IMR-90 (cell line): ENCODE measurements around the gene SERPINE2. TPM values are rescaled to one million over a fixed set of nuclear protein-coding genes. Genes with fewer than 3 reads are reported as not detected.

Experiments
- ATAC-seq: fragments of 200-7000 bp; cut with Tn5 transposase; 2 replicates; pipeline ENCODE4 v1.9.1; 2020; ENCODE audit warnings: low read depth, mild to moderate bottlenecking, moderate library complexity
- BruUV-seq: library from RNA; stranded (reverse); fragments of 400-500 nt; replicated peaks from 2 replicates; lab custom pipeline; 2021; lab: Mats Ljungman, UMichigan
- CTCF ChIA-PET: fragments of 300-600 bp; formaldehyde crosslinking; extraction: SDS; loops from one replicate; lab custom pipeline; 2021; ENCODE audit warnings: antibody characterized with exemption; lab: Yijun Ruan, JAX
- POLR2A ChIA-PET: fragments of 300-600 bp; sonication (Branson Sonifier 250); formaldehyde crosslinking; loops from one replicate; lab custom pipeline; 2022; ENCODE audit warnings: antibody characterized with exemption; ENCODE audit not compliant: unreplicated experiment; lab: Charles Lee
- DNase-seq: peaks from one replicate; pipeline ENCODE4 v3.0.0; 2013
- H2AFZ ChIP-seq: replicated peaks from 2 replicates; pipeline ENCODE3; 2013; ENCODE audit warnings: low read length, mild to moderate bottlenecking; ENCODE audit not compliant: poor library complexity
- H2AK5ac ChIP-seq: 2 replicates; pipeline ENCODE4 v1.6.1; 2013; ENCODE audit warnings: low read depth, low read length, inconsistent platforms
- H2AK9ac ChIP-seq: replicated peaks from 2 replicates; pipeline ENCODE3; 2013; ENCODE audit warnings: mild to moderate bottlenecking, low read depth, low read length, moderate library complexity; ENCODE audit not compliant: poor library complexity
- H2BK120ac ChIP-seq: 2 replicates; pipeline ENCODE4 v1.6.1; 2013; ENCODE audit warnings: low read depth, low read length, inconsistent platforms
- H2BK15ac ChIP-seq: 3 replicates; pipeline ENCODE4 v1.6.1; 2013; ENCODE audit warnings: low read depth, low read length, inconsistent platforms
- H2BK20ac ChIP-seq: 2 replicates; pipeline ENCODE4 v1.6.1; 2013; ENCODE audit warnings: low read depth, mild to moderate bottlenecking, inconsistent platforms, low read length, moderate library complexity
- H2BK5ac ChIP-seq: 2 replicates; pipeline ENCODE4 v1.6.1; 2013; ENCODE audit warnings: mild to moderate bottlenecking, low read depth, low read length, inconsistent platforms; ENCODE audit not compliant: poor library complexity, severe bottlenecking
- H3K14ac ChIP-seq: replicated peaks from 2 replicates; pipeline ENCODE4 v1.6.1; 2013; ENCODE audit warnings: low read depth, low read length, inconsistent platforms
- H3K18ac ChIP-seq: 2 replicates; pipeline ENCODE4 v1.6.1; 2013; ENCODE audit warnings: low read depth, low read length, control low read depth
- H3K23ac ChIP-seq: 2 replicates; pipeline ENCODE4 v1.6.1; 2013; ENCODE audit warnings: low read depth, low read length, inconsistent platforms
- H3K27ac ChIP-seq: 2 replicates; pipeline ENCODE4 v1.5.1; 2013; ENCODE audit warnings: mild to moderate bottlenecking, control low read depth, low read length; ENCODE audit not compliant: insufficient read depth
- H3K27me3 ChIP-seq: 2 replicates; pipeline ENCODE4 v1.6.1; 2013; ENCODE audit warnings: low read length; ENCODE audit not compliant: control insufficient read depth, insufficient read depth
- H3K36me3 ChIP-seq: 2 replicates; pipeline ENCODE4 v1.6.1; 2013; ENCODE audit warnings: low read length, mixed read lengths; ENCODE audit not compliant: control insufficient read depth, insufficient read depth
- H3K4ac ChIP-seq: 2 replicates; pipeline ENCODE4 v1.6.1; 2013; ENCODE audit warnings: low read depth, low read length, inconsistent platforms
- H3K4me1 ChIP-seq: 2 replicates; pipeline ENCODE4 v1.6.1; 2013; ENCODE audit warnings: low read length, mixed read lengths; ENCODE audit not compliant: control insufficient read depth, insufficient read depth
- H3K4me2 ChIP-seq: 2 replicates; pipeline ENCODE4 v1.6.1; 2013; ENCODE audit warnings: low read depth, mild to moderate bottlenecking, control low read depth, low read length, moderate library complexity
- H3K4me3 ChIP-seq: 2 replicates; pipeline ENCODE4 v1.5.1; 2013; ENCODE audit warnings: low read depth, mild to moderate bottlenecking, control low read depth, low read length, moderate library complexity; ENCODE audit not compliant: insufficient read depth
- H3K56ac ChIP-seq: 2 replicates; pipeline ENCODE4 v1.6.1; 2013; ENCODE audit warnings: low read length, inconsistent platforms; ENCODE audit not compliant: insufficient read depth; ENCODE audit errors: extremely low read depth
- H3K79me1 ChIP-seq, 2 experiments: 2 replicates each; pipeline ENCODE4 v1.6.1; 2013; ENCODE audit warnings: low read length in 2 of 2, inconsistent platforms in 1 of 2, low read depth in 1 of 2
- H3K9ac ChIP-seq: 2 replicates; pipeline ENCODE4 v1.6.1; 2013; ENCODE audit warnings: low read depth, low read length, control low read depth
- H3K9me1 ChIP-seq: 2 replicates; pipeline ENCODE4 v1.6.1; 2013; ENCODE audit warnings: low read length, inconsistent platforms; ENCODE audit not compliant: insufficient read depth
- H3K9me3 ChIP-seq: 2 replicates; pipeline ENCODE4 v1.6.1; 2013; ENCODE audit warnings: low read length; ENCODE audit not compliant: control insufficient read depth, insufficient read depth
- H4K20me1 ChIP-seq: 2 replicates; pipeline ENCODE4 v1.6.1; 2013; ENCODE audit warnings: low read length, inconsistent platforms; ENCODE audit not compliant: insufficient read depth
- H4K5ac ChIP-seq: 2 replicates; pipeline ENCODE4 v1.6.1; 2013; ENCODE audit warnings: mild to moderate bottlenecking, low read depth, low read length, control low read depth
- H4K8ac ChIP-seq, 2 experiments: 2 replicates each; pipeline ENCODE4 v1.6.1; 2013; ENCODE audit warnings: low read depth in 2 of 2, low read length in 2 of 2, control low read depth in 1 of 2, inconsistent platforms in 1 of 2
- H4K91ac ChIP-seq: 2 replicates; pipeline ENCODE4 v1.6.1; 2013; ENCODE audit warnings: low read depth, low read length, inconsistent platforms; ENCODE audit not compliant: insufficient read depth
- BHLHE40 ChIP-seq: fragments of 150-350 bp; IDR thresholded peaks from 2 replicates; pipeline ENCODE4 v1.6.1; 2016; ENCODE audit warnings: mild to moderate bottlenecking, low read depth, low read length
- CEBPB ChIP-seq: IDR thresholded peaks from 2 replicates; pipeline ENCODE4 v1.6.1; 2012; ENCODE audit warnings: low read depth, low read length, improper control_type of control experiment
- CHD1 ChIP-seq: IDR thresholded peaks from 2 replicates; pipeline ENCODE4 v1.6.1; 2012; ENCODE audit warnings: low read depth, low read length, improper control_type of control experiment
- CTCF ChIP-seq: conservative IDR thresholded peaks from 2 replicates; pipeline ENCODE4 v1.5.1; 2012; ENCODE audit warnings: mild to moderate bottlenecking, low read depth, low read length, improper control_type of control experiment
- ELK1 ChIP-seq: fragments of 150-350 bp; IDR thresholded peaks from 2 replicates; pipeline ENCODE4 v1.6.1; 2016; ENCODE audit warnings: low read depth, mild to moderate bottlenecking, low read length, moderate library complexity, borderline replicate concordance
- FOS ChIP-seq: fragments of 150-350 bp; IDR thresholded peaks from 2 replicates; pipeline ENCODE4 v1.6.1; 2016; ENCODE audit warnings: low read depth, low read length
- MAFK ChIP-seq: IDR thresholded peaks from 2 replicates; pipeline ENCODE4 v1.6.1; 2012; ENCODE audit warnings: low read depth, low read length, improper control_type of control experiment
- MAZ ChIP-seq: IDR thresholded peaks from 2 replicates; pipeline ENCODE4 v1.6.1; 2012; ENCODE audit warnings: low read depth, mild to moderate bottlenecking, low read length, improper control_type of control experiment, moderate library complexity, borderline replicate concordance
- MXI1 ChIP-seq: IDR thresholded peaks from 2 replicates; pipeline ENCODE4 v1.6.1; 2012; ENCODE audit warnings: low read depth, mild to moderate bottlenecking, low read length, moderate library complexity, borderline replicate concordance
- NFE2L2 ChIP-seq: fragments of 150-350 bp; IDR thresholded peaks from 2 replicates; pipeline ENCODE4 v1.6.1; 2016; ENCODE audit warnings: low read depth, mild to moderate bottlenecking, low read length
- POLR2A ChIP-seq: IDR thresholded peaks from 2 replicates; pipeline ENCODE4 v1.6.1; 2012; ENCODE audit warnings: mild to moderate bottlenecking, low read depth, low read length
- RAD21 ChIP-seq: IDR thresholded peaks from 2 replicates; pipeline ENCODE4 v1.6.1; 2012; ENCODE audit warnings: low read length, improper control_type of control experiment
- RCOR1 ChIP-seq: IDR thresholded peaks from 2 replicates; pipeline ENCODE4 v1.6.1; 2012; ENCODE audit warnings: mild to moderate bottlenecking, low read length, improper control_type of control experiment; ENCODE audit not compliant: insufficient replicate concordance
- RFX5 ChIP-seq: IDR thresholded peaks from 2 replicates; pipeline ENCODE4 v1.8.0; 2012; ENCODE audit warnings: low read depth, mild to moderate bottlenecking, low read length, moderate library complexity
- SMC3 ChIP-seq: fragments of 150-350 bp; IDR thresholded peaks from 2 replicates; pipeline ENCODE4 v1.6.1; 2016; ENCODE audit warnings: low read depth, mild to moderate bottlenecking, antibody characterized with exemption, low read length, moderate library complexity
- USF2 ChIP-seq: fragments of 150-350 bp; IDR thresholded peaks from 2 replicates; pipeline ENCODE4 v1.6.1; 2017; ENCODE audit warnings: mild to moderate bottlenecking, antibody characterized with exemption, low read length, low read depth
- WGBS, 2 experiments: methylation state at CpG; one replicate each; pipeline versions ENCODE4 v1.1.5 to v1.1.7; 2013; ENCODE audit warnings: missing lambda C conversion rate in 2 of 2; ENCODE audit not compliant: insufficient read length in 1 of 2; ENCODE audit errors: extremely low coverage in 2 of 2; 5-methylcytosine and 5-hydroxymethylcytosine counted together
- dilution Hi-C: fragments of 300-500 bp; cut with HindIII; formaldehyde crosslinking; loops from one replicate; pipeline ENCODE4 v1.14.3; 2018; ENCODE audit warnings: low sequenced_read_pairs; ENCODE audit not compliant: unreplicated experiment
- in situ Hi-C: fragments of 300-500 bp; cut with MboI; formaldehyde crosslinking; loops from 3 replicates; pipeline ENCODE4 v1.14.3; 2019; ENCODE audit warnings: low sequenced_read_pairs, inconsistent platforms, mixed read lengths
- intact Hi-C: fragments of 100-400 bp; cut with micrococcal nuclease; formaldehyde crosslinking; loops from 2 replicates; pipeline ENCODE4 v1.10.0; 2022
- polyA plus RNA-seq, 3 experiments: library from polyadenylated mRNA; depleted of rRNA; stranded (reverse); fragments of >200 nt; gene quantifications; 2 replicates each; pipeline ENCODE4 v1.2.3, GENCODE V29; 2012; ENCODE audit warnings: low replicate concordance in 1 of 3
- total RNA-seq: library from RNA; depleted of rRNA; stranded (reverse); fragments of >200 nt; gene quantifications from 2 replicates; pipeline ENCODE4 v1.2.3, GENCODE V29; 2012

The SERPINE2 gene
- total and polyA plus RNA-seq, 2 of the 4 experiments (the other 2 are of a cell fraction) = 24.0 to 62.7 TPM

GRCh38 chr2:223980803-223981202 lies 58.3 kb downstream of the SERPINE2 start:
- intact Hi-C loops = no loop called here
- no peak overlapping the region for H3K4ac ChIP-seq
- ChIA-PET CTCF (interaction anchor here (1.8 kb wide), 1 partner anchor 11 kb away, joined by 6 read pairs; no protein-coding TSS in a partner anchor), POLR2A (interaction anchor here (0.6 kb wide), 1 partner anchor 347 kb away, joined by 3 read pairs; no protein-coding TSS in a partner anchor)
- in situ Hi-C loops = loop anchor here (10.0 kb wide), 1 partner anchor 664 kb away; no protein-coding TSS in a partner anchor
- ATAC-seq = no peak
- no peak overlapping the region for H3K14ac ChIP-seq
- no peak overlapping the region for H3K56ac ChIP-seq
- H2BK15ac ChIP-seq = no peak overlapping the region
- no peak overlapping the region for H2AFZ ChIP-seq
- H3K36me3 ChIP-seq = peaks cover 20% of the 10 kb centered on the region
- no peaks in the 10 kb centered on the region for H3K9me3 ChIP-seq
- no peaks in the 10 kb centered on the region for H4K20me1 ChIP-seq
- H3K79me1 ChIP-seq = no peaks in the 10 kb centered on the region
- no peak for DNase-seq
- no peak overlapping the region for H3K27ac ChIP-seq
- no peak overlapping the region for H2AK5ac ChIP-seq
- no peak overlapping the region for H2AK9ac ChIP-seq
- TF ChIP-seq POLR2A = no peak
- TF ChIP-seq RCOR1 = no peak
- no peak for TF ChIP-seq CEBPB
- no peak for TF ChIP-seq RFX5
- no peak for TF ChIP-seq RAD21
- TF ChIP-seq BHLHE40 = no peak
- TF ChIP-seq USF2 = no peak
- no peak for TF ChIP-seq MXI1
- no peak for TF ChIP-seq CTCF
- TF ChIP-seq SMC3 = no peak
- no peak for TF ChIP-seq CHD1
- TF ChIP-seq MAFK = no peak
- TF ChIP-seq ELK1 = no peak
- TF ChIP-seq FOS = no peak
- TF ChIP-seq NFE2L2 = no peak
- no peak for TF ChIP-seq MAZ
- no peak overlapping the region for H2BK5ac ChIP-seq
- H3K4me3 ChIP-seq = no peak overlapping the region
- H3K4me1 ChIP-seq = no peaks in the 10 kb centered on the region
- H3K9ac ChIP-seq = no peak overlapping the region
- H3K9me1 ChIP-seq = peaks cover 5% of the 10 kb centered on the region; the same call in 1 of the 2 replicates
- H3K27me3 ChIP-seq = no peaks in the 10 kb centered on the region
- H3K18ac ChIP-seq = no peak overlapping the region
- no peak overlapping the region for H2BK20ac ChIP-seq
- H3K4me2 ChIP-seq = no peak overlapping the region
- no peak overlapping the region for H2BK120ac ChIP-seq
- dilution Hi-C loops = no loop called here
- H4K5ac ChIP-seq = no peak overlapping the region
- H4K8ac ChIP-seq = no peak overlapping the region
- no peak overlapping the region for H3K23ac ChIP-seq
- WGBS, 2 experiments = no CpG with 5 or more reads among the region's 4 CpGs
- H4K91ac ChIP-seq = no peak overlapping the region
- no TSS peak for BruUV-seq
